BJ (cell line): ENCODE results near the gene ERLIN1. TPM values are rescaled to one million over a fixed set of nuclear protein-coding genes. Genes with fewer than 3 reads are reported as not detected.

Experiments used
- CTCF ChIA-PET: fragments of 350-600 bp; formaldehyde crosslinking; extraction: SDS; loops from one replicate; lab custom pipeline; 2021; ENCODE audit warnings: antibody characterized with exemption, inconsistent platforms; lab: Yijun Ruan, JAX
- POLR2A ChIA-PET: fragments of 300-600 bp; sonication (Branson Sonifier 250); formaldehyde crosslinking; extraction: SDS; loops from one replicate; lab custom pipeline; 2021; ENCODE audit warnings: antibody characterized with exemption; lab: Charles Lee
- DNase-seq: peaks from one replicate; pipeline ENCODE4 v3.0.0-alpha.2; 2011; ENCODE audit warnings: low read depth
- H3K27me3 ChIP-seq: 2 replicates; pipeline ENCODE4 v1.6.0; 2011; ENCODE audit warnings: low read length; ENCODE audit not compliant: control insufficient read depth, insufficient read depth
- H3K36me3 ChIP-seq: 2 replicates; pipeline ENCODE4 v1.5.1; 2011; ENCODE audit warnings: low read length; ENCODE audit not compliant: control insufficient read depth, insufficient read depth
- H3K4me3 ChIP-seq: 2 replicates; pipeline ENCODE4 v1.5.1; 2011; ENCODE audit warnings: low read depth, mild to moderate bottlenecking, control low read depth, low read length
- polyA plus RNA-seq: library from polyadenylated mRNA; depleted of rRNA; stranded (reverse); fragments of >200 nt; gene quantifications from 2 replicates; pipeline ENCODE4 v1.2.3, GENCODE V29; 2011; rRNA removed
- TF ChIP-seq, protein P1 (sequence below): IDR thresholded peaks from 2 replicates; pipeline ENCODE4 v1.5.1; 2011; ENCODE audit warnings: low read depth, mild to moderate bottlenecking, control low read depth, inconsistent platforms, low read length, moderate library complexity; ENCODE audit not compliant: insufficient read depth

Gene ERLIN1
- polyA plus RNA-seq, 1 experiment = 37.7 TPM

DNA sequence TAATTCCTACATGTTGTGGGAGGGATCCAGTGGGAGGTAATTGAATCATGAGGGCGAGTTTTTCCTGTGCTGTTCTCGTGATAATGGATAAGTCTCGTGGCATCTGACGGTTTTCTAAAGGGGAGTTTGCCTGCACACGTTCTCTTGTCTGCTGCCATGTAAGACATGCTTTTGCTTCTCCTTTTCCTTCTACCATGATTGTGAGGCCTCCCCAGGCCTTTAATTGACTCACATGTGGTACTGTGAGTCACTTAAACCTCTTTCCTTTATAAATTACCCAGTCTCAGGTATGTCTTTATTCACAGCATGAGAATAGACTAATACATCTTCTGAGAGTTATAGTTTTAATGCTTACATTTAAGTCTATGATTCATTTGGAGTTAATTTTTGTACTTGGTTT, 81.5 kb downstream of the ERLIN1 start:
- ChIA-PET POLR2A (no interaction called here), CTCF (no interaction called here)
- TF ChIP-seq, protein P1, sequence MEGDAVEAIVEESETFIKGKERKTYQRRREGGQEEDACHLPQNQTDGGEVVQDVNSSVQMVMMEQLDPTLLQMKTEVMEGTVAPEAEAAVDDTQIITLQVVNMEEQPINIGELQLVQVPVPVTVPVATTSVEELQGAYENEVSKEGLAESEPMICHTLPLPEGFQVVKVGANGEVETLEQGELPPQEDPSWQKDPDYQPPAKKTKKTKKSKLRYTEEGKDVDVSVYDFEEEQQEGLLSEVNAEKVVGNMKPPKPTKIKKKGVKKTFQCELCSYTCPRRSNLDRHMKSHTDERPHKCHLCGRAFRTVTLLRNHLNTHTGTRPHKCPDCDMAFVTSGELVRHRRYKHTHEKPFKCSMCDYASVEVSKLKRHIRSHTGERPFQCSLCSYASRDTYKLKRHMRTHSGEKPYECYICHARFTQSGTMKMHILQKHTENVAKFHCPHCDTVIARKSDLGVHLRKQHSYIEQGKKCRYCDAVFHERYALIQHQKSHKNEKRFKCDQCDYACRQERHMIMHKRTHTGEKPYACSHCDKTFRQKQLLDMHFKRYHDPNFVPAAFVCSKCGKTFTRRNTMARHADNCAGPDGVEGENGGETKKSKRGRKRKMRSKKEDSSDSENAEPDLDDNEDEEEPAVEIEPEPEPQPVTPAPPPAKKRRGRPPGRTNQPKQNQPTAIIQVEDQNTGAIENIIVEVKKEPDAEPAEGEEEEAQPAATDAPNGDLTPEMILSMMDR = no peak
- Histone ChIP-seq H3K36me3 (no peaks in the 10 kb centered on the region), H3K4me3 (no peak overlapping the region), H3K27me3 (peaks cover 8% of the 10 kb centered on the region)
- no peak for DNase-seq

DNA sequence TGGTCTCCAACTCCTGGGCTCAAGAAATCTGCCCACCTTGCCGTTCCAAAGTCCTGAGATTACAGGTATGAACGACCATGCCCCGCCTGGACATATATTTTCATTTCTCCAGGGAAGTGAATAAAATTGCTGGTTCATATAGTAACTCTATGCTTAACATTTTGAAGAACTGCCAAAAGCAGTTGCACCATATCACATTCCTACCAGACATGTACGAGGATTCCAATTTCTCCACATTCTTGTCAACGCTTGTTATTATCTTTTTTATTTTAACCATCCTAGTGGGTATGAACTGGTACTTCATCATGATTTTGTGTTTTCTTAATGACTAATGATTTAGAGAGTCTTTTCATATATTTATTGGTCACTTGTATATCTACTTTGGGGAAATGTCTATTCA, 82.2 kb downstream of the ERLIN1 start:
- Histone ChIP-seq H3K36me3 (no peaks in the 10 kb centered on the region), H3K27me3 (peaks cover 7% of the 10 kb centered on the region), H3K4me3 (no peak overlapping the region)
- TF ChIP-seq, protein P1 = no peak
- no peak for DNase-seq
- ChIA-PET POLR2A (no interaction called here), CTCF (no interaction called here)

DNA sequence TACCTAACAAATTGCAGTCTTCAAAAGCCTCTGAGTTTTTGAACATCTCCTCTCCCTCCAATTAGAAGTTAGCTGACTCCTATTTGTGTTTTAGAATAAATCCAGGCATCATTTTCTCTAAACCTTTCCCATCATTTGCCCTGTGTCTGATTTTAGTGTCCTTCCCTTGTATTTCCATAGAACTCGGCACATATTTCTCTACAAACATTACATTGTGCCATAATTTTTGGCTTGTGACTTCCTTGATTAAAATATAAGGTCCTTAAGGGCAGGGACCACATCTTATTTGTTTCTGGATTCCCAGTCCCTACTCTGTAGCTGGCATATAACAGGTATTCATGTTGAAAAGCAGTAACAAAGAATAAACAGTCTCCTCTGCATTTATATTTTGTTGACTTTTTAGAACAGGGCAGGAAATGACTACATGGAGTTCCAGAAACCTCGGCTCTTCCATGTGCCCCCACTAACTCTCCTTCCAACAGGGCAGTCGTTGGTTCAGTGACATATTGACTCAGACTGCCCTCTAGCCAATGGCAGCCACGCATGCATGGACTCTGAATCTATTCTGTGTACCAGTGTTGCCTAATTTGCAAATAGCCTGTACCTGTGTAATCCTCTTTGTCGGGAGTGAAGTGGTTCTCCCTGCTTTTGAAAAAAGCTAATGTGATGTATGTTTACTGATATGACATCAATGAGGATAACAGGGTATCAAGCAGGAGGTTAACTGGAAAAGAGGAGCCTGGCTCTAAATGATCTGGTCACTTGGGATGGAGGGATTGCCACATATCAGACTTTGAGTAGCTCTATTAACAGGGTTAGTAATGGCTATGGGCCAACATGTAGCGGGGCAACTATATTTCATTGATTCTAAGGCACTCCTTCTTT, 84.4 kb downstream of the ERLIN1 start:
- TF ChIP-seq, protein P1 = no peak
- Histone ChIP-seq H3K27me3 (no peaks in the 10 kb centered on the region; the same call in 1 of the 2 replicates), H3K4me3 (no peak overlapping the region), H3K36me3 (no peaks in the 10 kb centered on the region)
- POLR2A ChIA-PET = no interaction called here
- CTCF ChIA-PET = interaction anchor here (1.7 kb wide), 1 partner anchor 256 kb away, joined by 4 read pairs; no protein-coding TSS in a partner anchor
- no peak for DNase-seq

GRCh38 chr10:100100651-100101184, 85.1 kb downstream of the ERLIN1 start:
- TF ChIP-seq, protein P1 = 0 out of 2 replicates have a peak, but pooled peaks have one; percentile 8
- no peak overlapping the region for H3K4me3 ChIP-seq
- ChIA-PET POLR2A (no interaction called here), CTCF (interaction anchor here (0.7 to 1.7 kb wide), 2 partner anchors 83 to 255 kb away, joined by 3 to 4 read pairs; no protein-coding TSS in a partner anchor)
- no peaks in the 10 kb centered on the region for H3K36me3 ChIP-seq
- no peaks in the 10 kb centered on the region; the same call in 1 of the 2 replicates for H3K27me3 ChIP-seq
- DNase-seq = no peak

Other genes with a start within 250 kb of the ERLIN1 start
- 16.3 and 16.7 TPM in 2 replicates for gene DNMBP, start 176.1 kb downstream of the ERLIN1 start, polyA plus RNA-seq
- not detected in 2 replicates for gene CPN1, start 104.2 kb downstream of the ERLIN1 start, polyA plus RNA-seq
- 8.7 and 16.6 TPM in 2 replicates for gene CHUK, start 43.6 kb upstream of the ERLIN1 start, polyA plus RNA-seq
- 14.9 and 19.9 TPM in 2 replicates for gene CWF19L1, start 81.6 kb upstream of the ERLIN1 start, polyA plus RNA-seq
- gene BLOC1S2, start 100.7 kb upstream of the ERLIN1 start, polyA plus RNA-seq = 18.7 and 39.9 TPM in 2 replicates
- gene PKD2L1, start 144.2 kb upstream of the ERLIN1 start, polyA plus RNA-seq = not detected in 2 replicates
- 32.1 and 40.8 TPM in 2 replicates for gene SCD, start 161.2 kb upstream of the ERLIN1 start, polyA plus RNA-seq